SK-N-SH (cell line): ENCODE data around the gene NME5. TPM values are rescaled to one million over a fixed set of nuclear protein-coding genes. Genes with fewer than 3 reads are reported as not detected.

Experiments
- CTCF ChIA-PET: fragments of 300-600, 350-600 bp; formaldehyde crosslinking; extraction: SDS; loops from one replicate; lab custom pipeline; 2021; lab: Yijun Ruan, JAX
- POLR2A ChIA-PET: fragments of 350-600 bp; sonication (Branson Sonifier 250); formaldehyde crosslinking; extraction: SDS; loops from one replicate; lab custom pipeline; 2020; ENCODE audit warnings: antibody characterized with exemption, inconsistent platforms; lab: Yijun Ruan, JAX
- DNase-seq: peaks from one replicate; pipeline ENCODE4 v3.0.0; 2012
- H2AFZ ChIP-seq: fragments of 200-600 bp; sonication (generic); 2 replicates; pipeline ENCODE4 v1.8.1; 2016; ENCODE audit warnings: antibody characterized with exemption, mild to moderate bottlenecking, low read depth
- H3F3A ChIP-seq: fragments of 200-600 bp; sonication (generic); replicated peaks from 2 replicates; pipeline ENCODE3; 2016; ENCODE audit warnings: antibody characterized with exemption, mild to moderate bottlenecking; ENCODE audit not compliant: insufficient read depth
- H3K27ac ChIP-seq, 2 experiments: fragments of 200-500 bp in 1 of 2; fragments of 200-600 bp in 1 of 2; sonication (Bioruptor generic) in 1 of 2; sonication (generic), shearing (Covaris generic) in 1 of 2; 2 replicates each; pipeline versions ENCODE4 v1.5.1 to v1.6.1; 2014 to 2016; ENCODE audit warnings: low read depth in 2 of 2, inconsistent platforms in 1 of 2, low read length in 1 of 2, mild to moderate bottlenecking in 1 of 2, mixed read lengths in 1 of 2
- H3K27me3 ChIP-seq: fragments of 200-600 bp; sonication (generic), shearing (Covaris generic); 2 replicates; pipeline ENCODE4 v1.6.1; 2016; ENCODE audit warnings: mixed run types; ENCODE audit not compliant: insufficient read depth
- H3K36me3 ChIP-seq, 2 experiments: fragments of 200-500 bp in 1 of 2; fragments of 200-600 bp in 1 of 2; sonication (Bioruptor generic) in 1 of 2; sonication (generic) in 1 of 2; replicated peaks in 1 of 2; 2 replicates each; pipeline versions ENCODE3 to v1.5.1; 2014 to 2016; ENCODE audit warnings: low read length in 1 of 2, mild to moderate bottlenecking in 1 of 2; ENCODE audit not compliant: insufficient read depth in 2 of 2, control insufficient read depth in 1 of 2
- H3K4me1 ChIP-seq, 2 experiments: fragments of 200-500 bp in 1 of 2; fragments of 200-600 bp in 1 of 2; sonication (Bioruptor generic) in 1 of 2; sonication (generic), shearing (Covaris generic) in 1 of 2; 2 replicates each; pipeline versions ENCODE4 v1.5.1 to v1.6.1; 2014 to 2016; ENCODE audit warnings: low read depth in 1 of 2, low read length in 1 of 2, mixed run types in 1 of 2; ENCODE audit not compliant: insufficient read depth in 2 of 2, control insufficient read depth in 1 of 2
- H3K4me2 ChIP-seq: fragments of 200-600 bp; sonication (generic), shearing (Covaris generic); 2 replicates; pipeline ENCODE4 v1.6.1; 2017; ENCODE audit warnings: mixed run types
- H3K4me3 ChIP-seq, 2 experiments: fragments of 200-500 bp in 1 of 2; fragments of 200-600 bp in 1 of 2; sonication (Bioruptor generic) in 1 of 2; sonication (generic), shearing (Covaris generic) in 1 of 2; 2 replicates each; pipeline versions ENCODE4 v1.5.1 to v1.8.1; 2014 to 2016; ENCODE audit warnings: low read depth in 2 of 2, inconsistent platforms in 1 of 2, low read length in 1 of 2, mild to moderate bottlenecking in 1 of 2, mixed read lengths in 1 of 2, moderate library complexity in 1 of 2
- H3K79me2 ChIP-seq: fragments of 200-600 bp; sonication (generic); 2 replicates; pipeline ENCODE4 v1.8.1; 2017; ENCODE audit warnings: mild to moderate bottlenecking; ENCODE audit not compliant: insufficient read depth
- H3K9ac ChIP-seq: fragments of 200-600 bp; sonication (generic); 2 replicates; pipeline ENCODE4 v1.6.1; 2017; ENCODE audit warnings: mixed run types
- H3K9me2 ChIP-seq: fragments of 200-600 bp; sonication (generic); 2 replicates; pipeline ENCODE4 v1.6.1; 2017; ENCODE audit warnings: mixed run types
- H3K9me3 ChIP-seq: fragments of 200-600 bp; sonication (generic); 2 replicates; pipeline ENCODE4 v1.6.1; 2017; ENCODE audit warnings: mixed run types, mild to moderate bottlenecking, moderate library complexity
- H4K20me1 ChIP-seq: fragments of 200-600 bp; sonication (generic); 2 replicates; pipeline ENCODE4 v1.6.1; 2017; ENCODE audit warnings: mild to moderate bottlenecking, mixed run types; ENCODE audit not compliant: insufficient read depth
- EP300 ChIP-seq, 2 experiments: IDR thresholded peaks; 2 replicates each; pipeline versions ENCODE4 v1.4.0 to v1.6.1; 2012; ENCODE audit warnings: borderline replicate concordance in 1 of 2, low read depth in 1 of 2, low read length in 1 of 2
- FOXJ3 ChIP-seq: sonication (generic); formaldehyde crosslinking; IDR thresholded peaks from 2 replicates; pipeline ENCODE4 v1.5.1; 2020; ENCODE audit warnings: mild to moderate bottlenecking, missing genetic modification reagents
- RFX5 ChIP-seq: IDR thresholded peaks from 2 replicates; pipeline ENCODE4 v1.6.1; 2012; ENCODE audit warnings: mild to moderate bottlenecking, improper control_type of control experiment, low read length
- RXRA ChIP-seq: IDR thresholded peaks from 2 replicates; pipeline ENCODE4 v1.4.0; 2012; ENCODE audit warnings: low read depth, mild to moderate bottlenecking, borderline replicate concordance
- SIN3A ChIP-seq: IDR thresholded peaks from 2 replicates; pipeline ENCODE4 v1.6.1; 2012; ENCODE audit warnings: low read depth, mild to moderate bottlenecking, low read length, moderate library complexity, borderline replicate concordance
- TAF1 ChIP-seq: IDR thresholded peaks from 2 replicates; pipeline ENCODE4 v1.6.1; 2012; ENCODE audit warnings: low read depth, mild to moderate bottlenecking, low read length, moderate library complexity, borderline replicate concordance
- TEAD4 ChIP-seq: IDR thresholded peaks from 2 replicates; pipeline ENCODE4 v1.4.0; 2012; ENCODE audit warnings: mild to moderate bottlenecking, borderline replicate concordance; ENCODE audit not compliant: insufficient read depth
- WGBS: methylation state at CpG from one replicate; pipeline ENCODE4 v1.1.6; 2017; ENCODE audit warnings: low lambda C conversion rate; 5-methylcytosine and 5-hydroxymethylcytosine counted together
- polyA plus RNA-seq, 3 experiments: library from polyadenylated mRNA; depleted of rRNA; stranded (reverse); fragments of >200 nt; gene quantifications; 2 replicates each; pipeline ENCODE4 v1.2.3, GENCODE V29; 2012
- TF ChIP-seq, protein P1 (sequence below): IDR thresholded peaks from 2 replicates; pipeline ENCODE4 v1.4.0; 2012; ENCODE audit warnings: low read depth
- TF ChIP-seq, protein P2 (sequence below): fragments of 150-350 bp; IDR thresholded peaks from 2 replicates; pipeline ENCODE4 v1.6.1; 2016; ENCODE audit warnings: mild to moderate bottlenecking, low read depth, low read length
- TF ChIP-seq, protein P3 (sequence below): fragments of 200-600 bp; sonication (generic); IDR thresholded peaks from 2 replicates; pipeline ENCODE4 v1.6.1; 2017; ENCODE audit warnings: antibody characterized with exemption, mild to moderate bottlenecking, moderate library complexity
- TF ChIP-seq, protein P4 (sequence below): IDR thresholded peaks from 2 replicates; pipeline ENCODE4 v1.6.1; 2012; ENCODE audit warnings: mild to moderate bottlenecking, low read depth, low read length, moderate library complexity
- TF ChIP-seq, protein P5 (sequence below): IDR thresholded peaks from 2 replicates; pipeline ENCODE4 v1.4.0; 2012; ENCODE audit warnings: low read depth, borderline replicate concordance

The NME5 gene
- polyA plus RNA-seq, 1 of the 3 experiments (the other 2 are of a cell fraction) = 3.7 TPM

DNA sequence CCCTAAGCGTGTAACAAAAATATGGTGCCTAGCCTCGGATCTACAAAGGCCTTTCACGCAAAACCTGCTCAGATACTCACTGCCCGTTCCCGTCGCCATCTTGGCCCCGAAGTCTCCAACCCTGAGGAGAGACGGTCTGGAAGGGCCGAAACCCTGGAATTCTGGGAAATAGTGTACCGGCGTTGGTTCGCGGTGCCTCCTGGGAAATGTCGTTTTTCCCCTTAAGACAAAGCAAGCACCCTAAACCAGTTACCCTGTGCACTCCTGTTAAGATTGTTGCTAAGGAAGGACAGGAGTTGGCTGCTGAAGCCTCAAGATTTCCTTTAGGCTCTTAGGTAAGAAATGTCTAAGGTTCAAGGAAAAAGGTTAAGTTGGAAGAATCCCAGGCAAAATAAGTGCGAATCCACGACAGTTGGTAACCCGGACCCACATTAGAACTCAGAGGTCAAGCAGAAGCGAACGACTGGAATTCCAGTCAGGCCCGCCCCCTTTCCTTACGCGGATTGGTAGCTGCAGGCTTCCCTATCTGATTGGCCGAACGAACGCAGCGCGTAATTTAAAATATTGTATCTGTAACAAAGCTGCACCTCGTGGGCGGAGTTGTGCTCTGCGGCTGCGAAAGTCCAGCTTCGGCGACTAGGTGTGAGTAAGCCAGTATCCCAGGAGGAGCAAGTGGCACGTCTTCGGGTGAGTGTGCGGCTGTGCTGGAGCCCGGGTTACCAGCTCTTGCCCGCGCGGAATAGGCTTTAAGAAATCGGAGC, 39.5 kb upstream of the NME5 start, which contains the start of the genes BRD8 and KIF20A (continued):
- TF ChIP-seq TEAD4 = no peak
- TF ChIP-seq, protein P1, sequence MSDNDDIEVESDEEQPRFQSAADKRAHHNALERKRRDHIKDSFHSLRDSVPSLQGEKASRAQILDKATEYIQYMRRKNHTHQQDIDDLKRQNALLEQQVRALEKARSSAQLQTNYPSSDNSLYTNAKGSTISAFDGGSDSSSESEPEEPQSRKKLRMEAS = peak; percentile 99
- TF ChIP-seq EP300 (IDR thresholded peaks at IDR 0.05; ENCODE audit: borderline replicate concordance in 1 of 2, low read depth in 1 of 2, low read length in 1 of 2) = peak in 1 of 2 experiments; percentile 19; a peak in 1 of 4 replicates
- TF ChIP-seq, protein P2, sequence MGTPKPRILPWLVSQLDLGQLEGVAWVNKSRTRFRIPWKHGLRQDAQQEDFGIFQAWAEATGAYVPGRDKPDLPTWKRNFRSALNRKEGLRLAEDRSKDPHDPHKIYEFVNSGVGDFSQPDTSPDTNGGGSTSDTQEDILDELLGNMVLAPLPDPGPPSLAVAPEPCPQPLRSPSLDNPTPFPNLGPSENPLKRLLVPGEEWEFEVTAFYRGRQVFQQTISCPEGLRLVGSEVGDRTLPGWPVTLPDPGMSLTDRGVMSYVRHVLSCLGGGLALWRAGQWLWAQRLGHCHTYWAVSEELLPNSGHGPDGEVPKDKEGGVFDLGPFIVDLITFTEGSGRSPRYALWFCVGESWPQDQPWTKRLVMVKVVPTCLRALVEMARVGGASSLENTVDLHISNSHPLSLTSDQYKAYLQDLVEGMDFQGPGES = peak; percentile 58
- TF ChIP-seq, protein P3, sequence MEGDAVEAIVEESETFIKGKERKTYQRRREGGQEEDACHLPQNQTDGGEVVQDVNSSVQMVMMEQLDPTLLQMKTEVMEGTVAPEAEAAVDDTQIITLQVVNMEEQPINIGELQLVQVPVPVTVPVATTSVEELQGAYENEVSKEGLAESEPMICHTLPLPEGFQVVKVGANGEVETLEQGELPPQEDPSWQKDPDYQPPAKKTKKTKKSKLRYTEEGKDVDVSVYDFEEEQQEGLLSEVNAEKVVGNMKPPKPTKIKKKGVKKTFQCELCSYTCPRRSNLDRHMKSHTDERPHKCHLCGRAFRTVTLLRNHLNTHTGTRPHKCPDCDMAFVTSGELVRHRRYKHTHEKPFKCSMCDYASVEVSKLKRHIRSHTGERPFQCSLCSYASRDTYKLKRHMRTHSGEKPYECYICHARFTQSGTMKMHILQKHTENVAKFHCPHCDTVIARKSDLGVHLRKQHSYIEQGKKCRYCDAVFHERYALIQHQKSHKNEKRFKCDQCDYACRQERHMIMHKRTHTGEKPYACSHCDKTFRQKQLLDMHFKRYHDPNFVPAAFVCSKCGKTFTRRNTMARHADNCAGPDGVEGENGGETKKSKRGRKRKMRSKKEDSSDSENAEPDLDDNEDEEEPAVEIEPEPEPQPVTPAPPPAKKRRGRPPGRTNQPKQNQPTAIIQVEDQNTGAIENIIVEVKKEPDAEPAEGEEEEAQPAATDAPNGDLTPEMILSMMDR = no peak
- TF ChIP-seq SIN3A = peak; percentile 100
- TF ChIP-seq FOXJ3 (CRISPR knock-in tag) = no peak
- TF ChIP-seq, protein P4, sequence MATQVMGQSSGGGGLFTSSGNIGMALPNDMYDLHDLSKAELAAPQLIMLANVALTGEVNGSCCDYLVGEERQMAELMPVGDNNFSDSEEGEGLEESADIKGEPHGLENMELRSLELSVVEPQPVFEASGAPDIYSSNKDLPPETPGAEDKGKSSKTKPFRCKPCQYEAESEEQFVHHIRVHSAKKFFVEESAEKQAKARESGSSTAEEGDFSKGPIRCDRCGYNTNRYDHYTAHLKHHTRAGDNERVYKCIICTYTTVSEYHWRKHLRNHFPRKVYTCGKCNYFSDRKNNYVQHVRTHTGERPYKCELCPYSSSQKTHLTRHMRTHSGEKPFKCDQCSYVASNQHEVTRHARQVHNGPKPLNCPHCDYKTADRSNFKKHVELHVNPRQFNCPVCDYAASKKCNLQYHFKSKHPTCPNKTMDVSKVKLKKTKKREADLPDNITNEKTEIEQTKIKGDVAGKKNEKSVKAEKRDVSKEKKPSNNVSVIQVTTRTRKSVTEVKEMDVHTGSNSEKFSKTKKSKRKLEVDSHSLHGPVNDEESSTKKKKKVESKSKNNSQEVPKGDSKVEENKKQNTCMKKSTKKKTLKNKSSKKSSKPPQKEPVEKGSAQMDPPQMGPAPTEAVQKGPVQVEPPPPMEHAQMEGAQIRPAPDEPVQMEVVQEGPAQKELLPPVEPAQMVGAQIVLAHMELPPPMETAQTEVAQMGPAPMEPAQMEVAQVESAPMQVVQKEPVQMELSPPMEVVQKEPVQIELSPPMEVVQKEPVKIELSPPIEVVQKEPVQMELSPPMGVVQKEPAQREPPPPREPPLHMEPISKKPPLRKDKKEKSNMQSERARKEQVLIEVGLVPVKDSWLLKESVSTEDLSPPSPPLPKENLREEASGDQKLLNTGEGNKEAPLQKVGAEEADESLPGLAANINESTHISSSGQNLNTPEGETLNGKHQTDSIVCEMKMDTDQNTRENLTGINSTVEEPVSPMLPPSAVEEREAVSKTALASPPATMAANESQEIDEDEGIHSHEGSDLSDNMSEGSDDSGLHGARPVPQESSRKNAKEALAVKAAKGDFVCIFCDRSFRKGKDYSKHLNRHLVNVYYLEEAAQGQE = 0 out of 2 replicates have a peak, but pooled peaks have one; percentile 52
- peak; percentile 66; the same call in 1 of the 2 replicates for TF ChIP-seq RFX5

DNA sequence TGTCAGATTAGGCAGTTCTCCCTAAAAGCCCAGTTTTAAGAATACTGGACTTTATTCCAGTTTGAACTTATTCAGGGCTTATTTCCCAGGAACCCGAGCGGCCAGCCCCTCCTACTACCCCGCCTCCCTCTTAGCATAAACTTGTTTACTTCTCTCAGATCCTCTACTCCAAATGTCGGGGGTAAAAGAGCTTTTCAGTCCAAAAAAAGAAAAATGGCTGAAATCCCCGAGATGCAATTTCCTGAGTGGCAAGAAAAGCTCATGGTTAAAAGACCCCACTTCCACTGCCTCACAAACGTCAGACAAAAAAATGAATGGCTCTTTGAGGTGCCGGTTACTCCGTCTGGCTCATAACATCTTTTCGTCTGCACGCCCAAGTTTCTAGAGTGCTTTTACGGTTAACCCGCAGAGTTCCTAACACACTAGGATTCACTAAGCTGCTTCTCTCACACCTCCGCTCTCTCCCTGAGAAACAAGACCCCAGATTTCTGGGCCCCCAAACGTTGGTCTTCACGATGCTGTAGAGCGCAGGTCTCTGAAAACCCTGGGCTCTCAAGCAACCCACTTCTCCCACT, 38.8 kb upstream of the NME5 start:
- Histone ChIP-seq H3K9ac (peak overlapping the region; percentile 94), H4K20me1 (peaks cover 6% of the 10 kb centered on the region; the same call in 1 of the 2 replicates), H3K4me2 (peak overlapping the region; percentile 95), H3K36me3 (peaks cover 20 to 40% of the 10 kb centered on the region in 2 experiments), H3K4me3 (peak overlapping the region; percentile 81 to 90), H3F3A (peaks cover 9% of the 10 kb centered on the region), H3K9me3 (no peaks in the 10 kb centered on the region), H3K27ac (peak overlapping the region; percentile 86 to 97), H3K27me3 (no peaks in the 10 kb centered on the region), H2AFZ (peak overlapping the region; percentile 94), H3K9me2 (no peaks in the 10 kb centered on the region), H3K79me2 (peaks cover 83% of the 10 kb centered on the region), H3K4me1 (peaks cover 0 to 13% of the 10 kb centered on the region in 2 experiments; a peak in 2 of 4 replicates)
- TF ChIP-seq, protein P5, sequence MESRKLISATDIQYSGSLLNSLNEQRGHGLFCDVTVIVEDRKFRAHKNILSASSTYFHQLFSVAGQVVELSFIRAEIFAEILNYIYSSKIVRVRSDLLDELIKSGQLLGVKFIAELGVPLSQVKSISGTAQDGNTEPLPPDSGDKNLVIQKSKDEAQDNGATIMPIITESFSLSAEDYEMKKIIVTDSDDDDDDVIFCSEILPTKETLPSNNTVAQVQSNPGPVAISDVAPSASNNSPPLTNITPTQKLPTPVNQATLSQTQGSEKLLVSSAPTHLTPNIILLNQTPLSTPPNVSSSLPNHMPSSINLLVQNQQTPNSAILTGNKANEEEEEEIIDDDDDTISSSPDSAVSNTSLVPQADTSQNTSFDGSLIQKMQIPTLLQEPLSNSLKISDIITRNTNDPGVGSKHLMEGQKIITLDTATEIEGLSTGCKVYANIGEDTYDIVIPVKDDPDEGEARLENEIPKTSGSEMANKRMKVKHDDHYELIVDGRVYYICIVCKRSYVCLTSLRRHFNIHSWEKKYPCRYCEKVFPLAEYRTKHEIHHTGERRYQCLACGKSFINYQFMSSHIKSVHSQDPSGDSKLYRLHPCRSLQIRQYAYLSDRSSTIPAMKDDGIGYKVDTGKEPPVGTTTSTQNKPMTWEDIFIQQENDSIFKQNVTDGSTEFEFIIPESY = no peak
- TF ChIP-seq RXRA (no peak), TAF1 (peak; percentile 15; the same call in 1 of the 2 replicates)
- whole genome bisulfite sequencing = under 1% methylated on average over 13 of the region's 16 CpGs
- peak; percentile 55 for DNase-seq
- ChIA-PET POLR2A (interaction anchor here (0.5 to 1.2 kb wide), 5 partner anchors 10 to 1163 kb away, joined by 3 to 4 read pairs (median 4); partner anchors contain the start of genes KDM3B and PAIP2), CTCF (interaction anchor here (1.0 to 2.0 kb wide), 7 partner anchors 11 to 326 kb away, joined by 3 to 7 read pairs (median 4); no protein-coding TSS in a partner anchor)
